ENCODE measurements around the gene MS4A18. TPM values are rescaled to one million over a fixed set of nuclear protein-coding genes. Genes with fewer than 3 reads are reported as not detected.

The MS4A18 gene
- total and polyA plus RNA-seq, 10 of the 15 experiments (the other 5 are each of a cell fraction or from before 2014, with no cell fraction given), result not detected

DNA sequence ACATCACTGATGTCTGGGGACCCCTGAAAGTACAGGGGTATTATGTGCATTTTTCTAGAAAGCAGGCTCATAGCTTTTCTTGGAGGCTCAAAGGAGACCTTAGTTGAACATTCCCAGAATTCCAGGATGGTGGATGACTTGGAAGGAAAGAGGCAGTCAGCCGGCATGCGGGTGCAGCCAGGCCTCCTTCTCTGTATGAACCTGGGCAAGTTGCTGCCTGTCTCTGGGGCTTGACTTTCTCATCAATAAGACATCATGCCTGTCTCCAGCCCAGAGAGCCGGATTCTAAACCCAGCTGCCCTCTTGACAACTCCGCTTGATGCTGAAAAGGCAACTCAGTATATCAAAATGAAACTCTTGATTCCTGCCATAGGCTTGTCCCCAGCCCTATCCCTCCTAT is 44.8 kb downstream of the MS4A18 start:
- BruUV-seq (replicated peaks), result no TSS peak
- Histone ChIP-seq H3K4me2 (ENCODE audit: control insufficient read depth, insufficient read depth) (no peak overlapping the region), H3K27me3 (replicated peaks in 1 of 2; ENCODE audit: control insufficient read depth in 2 of 2, insufficient read depth in 2 of 2, low read length in 1 of 2) (no peaks in the 10 kb centered on the region), H3K9ac (ENCODE audit: control insufficient read depth, insufficient read depth, low read length) (no peak overlapping the region), H3K4me3 (no peak overlapping the region), H3K27ac (ENCODE audit: control insufficient read depth, insufficient read depth) (no peak overlapping the region), H3K79me2 (ENCODE audit: control insufficient read depth, insufficient read depth, low read length) (no peaks in the 10 kb centered on the region), H3K36me3 (ENCODE audit: control insufficient read depth in 2 of 2, insufficient read depth in 2 of 2, low read length in 1 of 2) (no peaks in the 10 kb centered on the region), H2AFZ (ENCODE audit: control insufficient read depth, low read depth, low read length) (no peak overlapping the region), H3K9me3 (replicated peaks; ENCODE audit: control insufficient read depth, insufficient read depth, low read length) (peaks cover 1% of the 10 kb centered on the region; the same call in 2 of the 3 replicates), H4K20me1 (ENCODE audit: control insufficient read depth, insufficient read depth) (no peaks in the 10 kb centered on the region; the same call in 1 of the 2 replicates), H3K4me1 (ENCODE audit: control insufficient read depth, insufficient read depth, low read length) (peaks cover 28% of the 10 kb centered on the region)
- in situ Hi-C loops (cut with MboI), result loop anchor here (10.0 to 25.0 kb wide), 2 partner anchors 404 to 1582 kb away; no protein-coding TSS in a partner anchor
- ChIA-PET POLR2A (no interaction called here), CTCF (no interaction called here), SMC1A (ENCODE audit: uncharacterized antibody, unreplicated experiment) (interaction anchor here (2.8 kb wide), 1 partner anchor 10 kb away, joined by 8 read pairs; no protein-coding TSS in a partner anchor), RAD21 (ENCODE audit: unreplicated experiment) (no interaction called here)
- DNase-seq (ENCODE audit: low read depth, low spot score) (no peak), FAIRE-seq (no peak), ATAC-seq (no peak)
- TF ChIP-seq YY1 (IDR thresholded peaks at IDR 0.05; ENCODE audit: low read depth, low read length), result no peak
- TF ChIP-seq EGR1 (IDR thresholded peaks at IDR 0.05; ENCODE audit: borderline replicate concordance in 1 of 2, low read depth in 2 of 2, low read length in 2 of 2), result no peak
- TF ChIP-seq RUNX3 (IDR thresholded peaks at IDR 0.05; ENCODE audit: low read length), result no peak
- TF ChIP-seq NBN (IDR thresholded peaks at IDR 0.05), result no peak
- TF ChIP-seq CREM (IDR thresholded peaks at IDR 0.05; ENCODE audit: low read depth), result no peak
- TF ChIP-seq ATF7 (IDR thresholded peaks at IDR 0.05; ENCODE audit: low read depth), result no peak
- TF ChIP-seq, protein P1, sequence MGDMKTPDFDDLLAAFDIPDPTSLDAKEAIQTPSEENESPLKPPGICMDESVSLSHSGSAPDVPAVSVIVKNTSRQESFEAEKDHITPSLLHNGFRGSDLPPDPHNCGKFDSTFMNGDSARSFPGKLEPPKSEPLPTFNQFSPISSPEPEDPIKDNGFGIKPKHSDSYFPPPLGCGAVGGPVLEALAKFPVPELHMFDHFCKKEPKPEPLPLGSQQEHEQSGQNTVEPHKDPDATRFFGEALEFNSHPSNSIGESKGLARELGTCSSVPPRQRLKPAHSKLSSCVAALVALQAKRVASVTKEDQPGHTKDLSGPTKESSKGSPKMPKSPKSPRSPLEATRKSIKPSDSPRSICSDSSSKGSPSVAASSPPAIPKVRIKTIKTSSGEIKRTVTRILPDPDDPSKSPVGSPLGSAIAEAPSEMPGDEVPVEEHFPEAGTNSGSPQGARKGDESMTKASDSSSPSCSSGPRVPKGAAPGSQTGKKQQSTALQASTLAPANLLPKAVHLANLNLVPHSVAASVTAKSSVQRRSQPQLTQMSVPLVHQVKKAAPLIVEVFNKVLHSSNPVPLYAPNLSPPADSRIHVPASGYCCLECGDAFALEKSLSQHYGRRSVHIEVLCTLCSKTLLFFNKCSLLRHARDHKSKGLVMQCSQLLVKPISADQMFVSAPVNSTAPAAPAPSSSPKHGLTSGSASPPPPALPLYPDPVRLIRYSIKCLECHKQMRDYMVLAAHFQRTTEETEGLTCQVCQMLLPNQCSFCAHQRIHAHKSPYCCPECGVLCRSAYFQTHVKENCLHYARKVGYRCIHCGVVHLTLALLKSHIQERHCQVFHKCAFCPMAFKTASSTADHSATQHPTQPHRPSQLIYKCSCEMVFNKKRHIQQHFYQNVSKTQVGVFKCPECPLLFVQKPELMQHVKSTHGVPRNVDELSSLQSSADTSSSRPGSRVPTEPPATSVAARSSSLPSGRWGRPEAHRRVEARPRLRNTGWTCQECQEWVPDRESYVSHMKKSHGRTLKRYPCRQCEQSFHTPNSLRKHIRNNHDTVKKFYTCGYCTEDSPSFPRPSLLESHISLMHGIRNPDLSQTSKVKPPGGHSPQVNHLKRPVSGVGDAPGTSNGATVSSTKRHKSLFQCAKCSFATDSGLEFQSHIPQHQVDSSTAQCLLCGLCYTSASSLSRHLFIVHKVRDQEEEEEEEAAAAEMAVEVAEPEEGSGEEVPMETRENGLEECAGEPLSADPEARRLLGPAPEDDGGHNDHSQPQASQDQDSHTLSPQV (IDR thresholded peaks at IDR 0.05), result no peak
- TF ChIP-seq RCOR1 (conservative IDR thresholded peaks at IDR 0.05; ENCODE audit: low read depth, low read length), result no peak
- TF ChIP-seq RB1 (IDR thresholded peaks at IDR 0.05; ENCODE audit: borderline replicate concordance), result no peak
- intact Hi-C loops (cut with micrococcal nuclease; ENCODE audit: unreplicated experiment), result loop anchor here (10.0 kb wide), 3 partner anchors 396 to 574 kb away; partner anchors contain the start of gene VPS37C
- 57% methylated on average over 4 of the region's 4 CpGs for WGBS (ENCODE audit: insufficient coverage, insufficient replicate concordance, low lambda C conversion rate, missing lambda C conversion rate)
